ENCODE measurements around the gene MDM4. TPM values are rescaled to one million over a fixed set of nuclear protein-coding genes. Genes with fewer than 3 reads are reported as not detected.

MDM4 gene
- total RNA-seq, 4 donors from 2014 or later: 15.1 to 44.0 (median 28.9) TPM

DNA sequence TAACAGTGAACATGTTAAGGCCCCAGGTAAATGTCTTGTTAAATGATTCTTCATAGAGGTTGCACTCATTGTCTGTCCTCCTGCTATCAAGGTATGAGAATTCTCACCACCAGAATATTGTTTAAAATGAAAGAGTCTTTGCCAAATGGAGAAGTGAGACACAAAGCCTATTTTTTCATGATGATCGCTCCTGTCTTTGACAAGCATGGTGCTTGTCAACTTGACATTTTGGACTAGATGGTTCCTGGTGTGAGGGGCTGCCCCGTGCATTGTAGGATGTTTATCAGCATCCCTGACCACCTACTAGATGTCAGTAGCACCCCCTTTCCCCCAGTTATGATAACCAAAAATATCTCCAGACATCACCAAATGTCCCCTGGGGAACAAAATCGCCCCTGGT lies 65.6 kb downstream of the MDM4 start:
- H3K36me3 ChIP-seq: no peaks in the 10 kb centered on the region
- H3K4me3 ChIP-seq: no peak overlapping the region
- no peaks in the 10 kb centered on the region for H3K4me1 ChIP-seq
- H3K9me3 ChIP-seq: no peaks in the 10 kb centered on the region
- no peak for ATAC-seq
- H3K27me3 ChIP-seq: no peaks in the 10 kb centered on the region
- intact Hi-C loops (cut with DNase I; ENCODE audit: low total_unique reads): no loop called here
- in situ Hi-C loops (cut with MboI; ENCODE audit: low sequenced_read_pairs in 4 of 4): no loop called here
- no peak overlapping the region for H3K27ac ChIP-seq
- DNase-seq: no peak
- TF ChIP-seq, protein P1, sequence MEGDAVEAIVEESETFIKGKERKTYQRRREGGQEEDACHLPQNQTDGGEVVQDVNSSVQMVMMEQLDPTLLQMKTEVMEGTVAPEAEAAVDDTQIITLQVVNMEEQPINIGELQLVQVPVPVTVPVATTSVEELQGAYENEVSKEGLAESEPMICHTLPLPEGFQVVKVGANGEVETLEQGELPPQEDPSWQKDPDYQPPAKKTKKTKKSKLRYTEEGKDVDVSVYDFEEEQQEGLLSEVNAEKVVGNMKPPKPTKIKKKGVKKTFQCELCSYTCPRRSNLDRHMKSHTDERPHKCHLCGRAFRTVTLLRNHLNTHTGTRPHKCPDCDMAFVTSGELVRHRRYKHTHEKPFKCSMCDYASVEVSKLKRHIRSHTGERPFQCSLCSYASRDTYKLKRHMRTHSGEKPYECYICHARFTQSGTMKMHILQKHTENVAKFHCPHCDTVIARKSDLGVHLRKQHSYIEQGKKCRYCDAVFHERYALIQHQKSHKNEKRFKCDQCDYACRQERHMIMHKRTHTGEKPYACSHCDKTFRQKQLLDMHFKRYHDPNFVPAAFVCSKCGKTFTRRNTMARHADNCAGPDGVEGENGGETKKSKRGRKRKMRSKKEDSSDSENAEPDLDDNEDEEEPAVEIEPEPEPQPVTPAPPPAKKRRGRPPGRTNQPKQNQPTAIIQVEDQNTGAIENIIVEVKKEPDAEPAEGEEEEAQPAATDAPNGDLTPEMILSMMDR (IDR thresholded peaks at IDR 0.05 in 4 of 5, conservative IDR thresholded peaks at IDR 0.05 in 1 of 5): no peak

DNA sequence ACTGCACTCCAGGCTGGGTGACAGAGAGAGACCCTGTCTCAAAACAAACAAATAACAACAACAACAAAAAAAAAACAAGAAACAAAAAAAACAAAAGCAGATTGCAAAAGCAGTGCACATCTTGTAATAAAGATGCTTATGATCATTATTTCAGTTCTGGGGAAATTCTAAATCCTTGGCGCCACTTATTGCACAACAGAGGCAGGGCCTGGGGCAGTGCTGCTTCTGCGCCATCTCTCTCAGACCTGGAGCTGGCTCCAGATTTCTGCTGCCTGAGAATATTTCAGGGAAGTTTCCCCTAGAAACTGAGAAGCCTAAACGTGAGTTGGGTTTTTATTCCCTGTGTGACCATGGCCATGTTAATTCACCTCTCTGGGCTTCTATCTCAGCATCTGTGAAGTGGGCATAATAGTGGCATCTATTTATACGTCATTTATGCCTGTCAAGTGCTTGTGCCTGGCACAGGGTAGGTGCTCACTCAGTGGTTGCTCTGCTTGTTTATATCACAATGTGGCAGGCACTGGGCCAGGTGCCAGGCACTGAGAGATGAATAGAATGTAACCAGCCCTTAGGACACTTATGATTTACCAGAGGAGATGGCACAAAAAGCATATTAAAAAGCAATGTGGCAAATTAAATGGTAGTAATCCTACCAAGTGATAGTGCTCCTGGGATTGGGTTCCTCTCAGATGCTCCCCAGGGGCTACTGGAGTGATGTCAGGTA lies 67.9 kb downstream of the MDM4 start:
- H3K27ac ChIP-seq: no peak overlapping the region
- TF ChIP-seq, protein P1 (IDR thresholded peaks at IDR 0.05 in 4 of 5, conservative IDR thresholded peaks at IDR 0.05 in 1 of 5): no peak
- no peak for TF ChIP-seq POLR2A (IDR thresholded peaks at IDR 0.05)
- no peaks in the 10 kb centered on the region for H3K4me1 ChIP-seq
- no peaks in the 10 kb centered on the region for H3K9me3 ChIP-seq
- ATAC-seq (no peak), DNase-seq (no peak)
- H3K36me3 ChIP-seq: no peaks in the 10 kb centered on the region
- H3K27me3 ChIP-seq: no peaks in the 10 kb centered on the region
- intact Hi-C loops (cut with DNase I; ENCODE audit: low total_unique reads) (no loop called here), in situ Hi-C loops (cut with MboI; ENCODE audit: low sequenced_read_pairs in 4 of 4) (no loop called here)
- H3K4me3 ChIP-seq: no peak overlapping the region

DNA sequence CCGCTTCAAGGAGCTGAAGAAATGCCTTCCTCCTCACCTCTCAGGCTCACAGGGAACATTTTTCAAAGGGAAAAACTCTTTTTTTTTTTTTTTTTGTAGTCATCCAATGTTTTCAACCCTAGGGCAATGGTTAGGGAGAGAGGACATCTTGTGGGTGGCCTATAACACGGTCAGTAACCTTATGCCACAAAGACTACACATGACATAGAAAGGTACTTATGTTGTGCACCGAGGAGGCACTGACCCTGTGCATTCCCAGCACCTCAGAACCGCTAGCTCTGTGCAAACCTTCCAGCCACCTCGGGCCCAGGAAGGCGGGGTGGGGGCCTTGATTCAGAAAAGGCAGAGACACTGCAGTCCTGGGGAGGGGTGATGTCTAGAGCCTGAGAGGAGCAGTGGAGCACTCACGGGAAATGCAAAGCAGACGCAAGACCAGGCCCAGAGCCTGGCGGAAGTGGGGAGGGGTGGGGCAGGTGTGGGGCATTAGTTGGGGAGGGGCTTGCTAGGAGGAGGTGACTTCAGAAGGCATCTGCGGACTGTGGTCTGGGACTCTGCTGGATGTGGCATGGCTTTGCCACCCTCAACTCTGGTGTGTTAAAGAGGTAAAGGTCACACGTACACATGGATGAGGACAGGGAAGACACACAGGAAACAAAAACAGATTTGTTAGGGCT lies 68.6 kb downstream of the MDM4 start:
- ATAC-seq (no peak), DNase-seq (no peak)
- Histone ChIP-seq H3K27me3 (no peaks in the 10 kb centered on the region), H3K27ac (no peak overlapping the region), H3K4me3 (no peak overlapping the region), H3K9me3 (no peaks in the 10 kb centered on the region), H3K36me3 (no peaks in the 10 kb centered on the region), H3K4me1 (no peaks in the 10 kb centered on the region)
- no peak for TF ChIP-seq POLR2A (IDR thresholded peaks at IDR 0.05)
- TF ChIP-seq, protein P1 (IDR thresholded peaks at IDR 0.05 in 4 of 5, conservative IDR thresholded peaks at IDR 0.05 in 1 of 5): no peak
- in situ Hi-C loops (cut with MboI; ENCODE audit: low sequenced_read_pairs in 4 of 4): no loop called here
- intact Hi-C loops (cut with DNase I; ENCODE audit: low total_unique reads): no loop called here

DNA sequence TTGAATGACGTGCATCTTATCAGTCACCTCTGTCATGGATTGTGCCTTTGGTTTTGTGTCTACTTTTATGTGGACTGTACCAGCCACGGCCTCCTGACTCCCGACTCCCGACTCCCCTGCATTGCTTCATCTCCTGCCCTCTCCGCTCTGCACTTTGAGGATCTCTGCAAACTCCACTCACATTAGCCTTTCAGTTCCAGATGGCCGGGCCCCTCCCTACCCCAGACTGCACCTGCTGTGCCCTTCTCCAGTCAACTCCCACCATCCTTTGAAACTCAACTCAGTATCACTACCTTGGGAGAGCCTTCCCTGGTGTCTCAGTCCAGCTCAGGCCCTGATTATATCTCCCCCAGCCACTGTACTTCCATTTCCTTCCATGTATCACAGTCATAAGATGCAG lies 71.4 kb downstream of the MDM4 start:
- no peaks in the 10 kb centered on the region for H3K27me3 ChIP-seq
- no peak for ATAC-seq
- H3K4me3 ChIP-seq: no peak overlapping the region
- TF ChIP-seq, protein P1 (IDR thresholded peaks at IDR 0.05 in 4 of 5, conservative IDR thresholded peaks at IDR 0.05 in 1 of 5): no peak
- TF ChIP-seq POLR2A (IDR thresholded peaks at IDR 0.05): no peak
- in situ Hi-C loops (cut with MboI; ENCODE audit: low sequenced_read_pairs in 4 of 4): no loop called here
- H3K9me3 ChIP-seq: no peaks in the 10 kb centered on the region
- DNase-seq: no peak
- intact Hi-C loops (cut with DNase I; ENCODE audit: low total_unique reads): no loop called here
- no peaks in the 10 kb centered on the region for H3K36me3 ChIP-seq
- H3K27ac ChIP-seq: no peak overlapping the region
- H3K4me1 ChIP-seq: no peaks in the 10 kb centered on the region

Measured in gastrocnemius medialis (tissue), 4 donors.